H9 (cell line): ENCODE measurements around the gene MYO15A. TPM values are rescaled to one million over a fixed set of nuclear protein-coding genes. Genes with fewer than 3 reads are reported as not detected.

ENCODE experiments used
- DNase-seq: peaks from one replicate; pipeline ENCODE4 v3.0.0-alpha.2; 2017
- H2AFZ ChIP-seq: one replicate; pipeline ENCODE4 v1.6.1; 2013; ENCODE audit warnings: mild to moderate bottlenecking, low read length, control low read depth, moderate library complexity
- H2AK5ac ChIP-seq: 2 replicates; pipeline ENCODE4 v1.6.1; 2013; ENCODE audit warnings: low read length, control low read depth, mixed read lengths; ENCODE audit not compliant: insufficient read length
- H2BK120ac ChIP-seq: one replicate; pipeline ENCODE4 v1.6.1; 2013; ENCODE audit warnings: low read depth, mild to moderate bottlenecking, low read length, control low read depth, inconsistent platforms; ENCODE audit not compliant: poor library complexity, severe bottlenecking
- H2BK12ac ChIP-seq: 2 replicates; pipeline ENCODE4 v1.6.1; 2013; ENCODE audit warnings: low read length, control low read depth, mixed read lengths, low read depth; ENCODE audit not compliant: insufficient read length
- H2BK15ac ChIP-seq: 2 replicates; pipeline ENCODE4 v1.6.1; 2013; ENCODE audit warnings: low read depth, low read length, control low read depth
- H2BK20ac ChIP-seq: one replicate; pipeline ENCODE4 v1.6.1; 2013; ENCODE audit warnings: low read depth, mild to moderate bottlenecking, low read length, control low read depth, inconsistent platforms; ENCODE audit not compliant: poor library complexity, severe bottlenecking
- H2BK5ac ChIP-seq: 2 replicates; pipeline ENCODE4 v1.6.1; 2013; ENCODE audit warnings: low read length, control low read depth, mixed read lengths; ENCODE audit not compliant: insufficient read length
- H3K14ac ChIP-seq: 2 replicates; pipeline ENCODE4 v1.6.1; 2013; ENCODE audit warnings: low read length, control low read depth; ENCODE audit not compliant: insufficient read depth
- H3K18ac ChIP-seq: 2 replicates; pipeline ENCODE4 v1.6.1; 2013; ENCODE audit warnings: low read depth, mild to moderate bottlenecking, mixed read lengths, low read length, control low read depth; ENCODE audit not compliant: insufficient read length
- H3K23ac ChIP-seq: 2 replicates; pipeline ENCODE4 v1.6.1; 2013; ENCODE audit warnings: low read length, control low read depth, mixed read lengths, low read depth; ENCODE audit not compliant: insufficient read length
- H3K23me2 ChIP-seq: 2 replicates; pipeline ENCODE4 v1.6.1; 2013; ENCODE audit warnings: low read depth, mild to moderate bottlenecking, mixed read lengths, low read length, control low read depth; ENCODE audit not compliant: insufficient read length, poor library complexity, severe bottlenecking
- H3K27ac ChIP-seq: 2 replicates; pipeline ENCODE4 v1.5.1; 2013; ENCODE audit warnings: low read length, control low read depth, mixed read lengths, low read depth; ENCODE audit not compliant: insufficient read length
- H3K27me3 ChIP-seq: 2 replicates; pipeline ENCODE4 v1.6.1; 2013; ENCODE audit warnings: low read length, control low read depth, inconsistent platforms; ENCODE audit not compliant: insufficient read depth
- H3K4ac ChIP-seq: 2 replicates; pipeline ENCODE4 v1.6.1; 2013; ENCODE audit warnings: low read depth, mild to moderate bottlenecking, control low read depth, inconsistent platforms, low read length, moderate library complexity
- H3K4me1 ChIP-seq: 2 replicates; pipeline ENCODE4 v1.6.1; 2013; ENCODE audit warnings: low read length, control low read depth, inconsistent platforms; ENCODE audit not compliant: insufficient read depth
- H3K4me2 ChIP-seq: 2 replicates; pipeline ENCODE4 v1.6.1; 2013; ENCODE audit warnings: low read length, control low read depth, mixed read lengths; ENCODE audit not compliant: insufficient read length, insufficient read depth
- H3K56ac ChIP-seq: 2 replicates; pipeline ENCODE4 v1.6.1; 2013; ENCODE audit warnings: low read depth, mild to moderate bottlenecking, mixed read lengths, low read length, control low read depth; ENCODE audit not compliant: insufficient read length
- H3K79me1 ChIP-seq: 2 replicates; pipeline ENCODE4 v1.6.1; 2013; ENCODE audit warnings: low read depth, mild to moderate bottlenecking, moderate library complexity, low read length, control low read depth, inconsistent platforms; ENCODE audit not compliant: insufficient read depth, poor library complexity, severe bottlenecking
- H3K79me2 ChIP-seq: 2 replicates; pipeline ENCODE4 v1.6.1; 2013; ENCODE audit warnings: low read length, control low read depth, inconsistent platforms; ENCODE audit not compliant: insufficient read depth
- H3K9ac ChIP-seq: 2 replicates; pipeline ENCODE4 v1.6.1; 2013; ENCODE audit warnings: low read length, control low read depth, mixed read lengths; ENCODE audit not compliant: insufficient read length; ENCODE audit errors: extremely low read depth
- H3K9me3 ChIP-seq: one replicate; pipeline ENCODE4 v1.6.1; 2013; ENCODE audit warnings: low read depth, low read length, inconsistent platforms; ENCODE audit not compliant: control insufficient read depth
- H3T11ph ChIP-seq: one replicate; pipeline ENCODE4 v1.6.1; 2013; ENCODE audit warnings: mild to moderate bottlenecking, low read length, control low read depth, inconsistent platforms
- H4K20me1 ChIP-seq: one replicate; pipeline ENCODE4 v1.6.1; 2013; ENCODE audit not compliant: control insufficient read depth, insufficient read length, insufficient read depth
- H4K5ac ChIP-seq: 2 replicates; pipeline ENCODE4 v1.6.1; 2013; ENCODE audit warnings: low read depth, mild to moderate bottlenecking, mixed read lengths, low read length, control low read depth; ENCODE audit not compliant: insufficient read length
- H4K8ac ChIP-seq: replicated peaks from 2 replicates; pipeline ENCODE4 v1.6.1; 2013; ENCODE audit warnings: low read length, control low read depth, mixed read lengths, low read depth; ENCODE audit not compliant: insufficient read length
- H4K91ac ChIP-seq: 2 replicates; pipeline ENCODE4 v1.6.1; 2013; ENCODE audit warnings: low read depth, mild to moderate bottlenecking, moderate library complexity, mixed read lengths, low read length, control low read depth; ENCODE audit not compliant: insufficient read length
- H3K27ac Mint-ChIP-seq, 3 experiments: 2 replicates in 2 of 3; 3 replicates in 1 of 3; pipeline ENCODE4 v1.8.0; 2020 to 2021; ENCODE audit warnings: mixed read lengths in 3 of 3, mild to moderate bottlenecking in 1 of 3, moderate library complexity in 1 of 3
- H3K27me3 Mint-ChIP-seq: 2 replicates; pipeline ENCODE4 v1.8.0; 2021; ENCODE audit warnings: low read depth, mild to moderate bottlenecking, moderate library complexity, mixed read lengths
- H3K36me3 Mint-ChIP-seq, 3 experiments: 2 replicates in 2 of 3; 3 replicates in 1 of 3; pipeline ENCODE4 v1.8.0; 2020 to 2021; ENCODE audit warnings: low read depth in 3 of 3, mixed read lengths in 3 of 3; ENCODE audit not compliant: insufficient read depth in 1 of 3
- H3K4me1 Mint-ChIP-seq, 2 experiments: 2 replicates each; pipeline ENCODE4 v1.8.0; 2020; ENCODE audit warnings: mixed read lengths in 2 of 2
- H3K4me3 Mint-ChIP-seq, 2 experiments: 2 replicates in 1 of 2; 3 replicates in 1 of 2; pipeline ENCODE4 v1.8.0; 2020 to 2021; ENCODE audit warnings: mild to moderate bottlenecking in 2 of 2, mixed read lengths in 2 of 2, moderate library complexity in 1 of 2
- H3K9me3 Mint-ChIP-seq, 2 experiments: 2 replicates in 1 of 2; 3 replicates in 1 of 2; pipeline ENCODE4 v1.8.0; 2020; ENCODE audit warnings: mild to moderate bottlenecking in 2 of 2, mixed read lengths in 2 of 2, moderate library complexity in 1 of 2
- CTCF ChIP-seq: fragments of 200-600 bp; sonication (generic); conservative IDR thresholded peaks from 3 replicates; pipeline ENCODE4 v1.8.0; 2021; ENCODE audit warnings: antibody characterized with exemption, mild to moderate bottlenecking
- WGBS: extraction: QIAGEN DNeasy Blood & Tissue Kit; methylation state at CpG from one replicate; pipeline ENCODE4 v1.1.7; 2013; ENCODE audit warnings: missing lambda C conversion rate, low lambda C conversion rate, mixed read lengths; ENCODE audit not compliant: insufficient read length; ENCODE audit errors: extremely low coverage; 5-methylcytosine and 5-hydroxymethylcytosine counted together
- total RNA-seq: library from RNA; stranded (reverse); gene quantifications from 2 replicates; pipeline ENCODE4 v1.2.1, GENCODE V29; 2021

MYO15A gene
- total RNA-seq, 1 experiment from 2014 or later, result 2.5 TPM

GRCh38 chr17:18166894-18167293 lies 58.3 kb downstream of the MYO15A start:
- WGBS, result no CpG with 5 or more reads among the region's 5 CpGs
- no peaks in the 10 kb centered on the region for H3K4me1 ChIP-seq
- no peaks in the 10 kb centered on the region for H4K20me1 ChIP-seq
- H4K5ac ChIP-seq, result no peak overlapping the region
- H3K27ac ChIP-seq, result no peak overlapping the region
- no peaks in the 10 kb centered on the region for H3K9me3 ChIP-seq
- no peak overlapping the region for H2AK5ac ChIP-seq
- no peak overlapping the region for H2BK12ac ChIP-seq
- Mint-ChIP-seq H3K36me3 (no peaks in the 10 kb centered on the region), H3K4me3 (no peak overlapping the region), H3K27ac (no peak overlapping the region), H3K27me3 (peaks cover 9% of the 10 kb centered on the region; the same call in 1 of the 2 replicates), H3K4me1 (no peaks in the 10 kb centered on the region), H3K9me3 (no peaks in the 10 kb centered on the region)
- H2BK120ac ChIP-seq, result no peak overlapping the region
- no peak; the same call in 2 of the 3 replicates for TF ChIP-seq CTCF
- no peak overlapping the region for H2BK20ac ChIP-seq
- no peak overlapping the region for H3K14ac ChIP-seq
- no peak overlapping the region for H2BK5ac ChIP-seq
- H3K79me2 ChIP-seq, result no peaks in the 10 kb centered on the region
- no peaks in the 10 kb centered on the region for H3K23me2 ChIP-seq
- no peak overlapping the region for H2AFZ ChIP-seq
- no peaks in the 10 kb centered on the region for H3K79me1 ChIP-seq
- no peak overlapping the region for H4K8ac ChIP-seq
- H3T11ph ChIP-seq, result no peak overlapping the region
- H3K18ac ChIP-seq, result no peak overlapping the region
- no peak overlapping the region for H3K4me2 ChIP-seq
- no peaks in the 10 kb centered on the region for H3K27me3 ChIP-seq
- H4K91ac ChIP-seq, result no peak overlapping the region
- H3K23ac ChIP-seq, result no peak overlapping the region
- no peak overlapping the region for H3K9ac ChIP-seq
- no peak for DNase-seq
- no peak overlapping the region for H2BK15ac ChIP-seq
- H3K4ac ChIP-seq, result no peak overlapping the region
- no peak overlapping the region for H3K56ac ChIP-seq
